LNCaP clone FGC (cell line): ENCODE results near the gene RPS19.

Source experiments
- DNase-seq: peaks from one replicate; pipeline ENCODE4 v3.0.0-alpha.2; 2011; ENCODE audit warnings: low read depth
- H3K4me3 ChIP-seq: 2 replicates; pipeline ENCODE4 v1.5.1; 2011; ENCODE audit warnings: mild to moderate bottlenecking, low read depth, low read length, control low read depth
- CTCF ChIP-seq: IDR thresholded peaks from 2 replicates; pipeline ENCODE4 v1.5.1; 2012; ENCODE audit warnings: mild to moderate bottlenecking; ENCODE audit not compliant: control insufficient read depth, insufficient read depth; ENCODE audit errors: extremely low read depth

RPS19 gene

GRCh38 chr19:41845051-41845590, 14.9 kb upstream of the RPS19 start:
- H3K4me3 ChIP-seq: no peak overlapping the region
- peak; percentile 21 for DNase-seq
- TF ChIP-seq CTCF: no peak

- H3K4me3 ChIP-seq: no peak overlapping the region
- TF ChIP-seq CTCF: no peak
- DNase-seq: no peak
These were observed 12.5 kb upstream of the RPS19 start for GRCh38 chr19:41847351-41848105.

DNA sequence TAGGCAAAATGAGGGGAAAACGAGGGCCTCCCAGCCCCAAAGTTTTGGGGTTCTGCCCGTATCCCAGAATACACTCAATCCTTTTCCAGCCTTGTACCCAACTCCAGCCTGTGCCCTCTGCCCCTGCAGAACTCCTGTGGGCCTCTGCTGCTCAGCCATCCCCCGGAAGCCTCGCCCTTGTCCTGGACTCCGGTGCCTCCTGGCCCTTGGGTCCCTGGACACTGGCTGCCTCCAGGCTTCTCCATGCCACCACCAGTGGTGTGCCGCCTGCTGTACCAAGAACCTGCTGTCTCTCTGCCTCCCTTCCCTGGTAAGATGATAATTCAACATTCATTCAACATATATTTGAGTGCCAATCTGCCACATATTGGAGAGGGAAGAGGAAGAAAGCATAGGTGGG, 11.4 kb upstream of the RPS19 start:
- DNase-seq: no peak
- H3K4me3 ChIP-seq: no peak overlapping the region
- TF ChIP-seq CTCF: no peak

- DNase-seq: no peak
- H3K4me3 ChIP-seq: no peak overlapping the region
- no peak for TF ChIP-seq CTCF
These were observed 11.0 kb upstream of the RPS19 start for GRCh38 chr19:41849067-41849466.

DNA sequence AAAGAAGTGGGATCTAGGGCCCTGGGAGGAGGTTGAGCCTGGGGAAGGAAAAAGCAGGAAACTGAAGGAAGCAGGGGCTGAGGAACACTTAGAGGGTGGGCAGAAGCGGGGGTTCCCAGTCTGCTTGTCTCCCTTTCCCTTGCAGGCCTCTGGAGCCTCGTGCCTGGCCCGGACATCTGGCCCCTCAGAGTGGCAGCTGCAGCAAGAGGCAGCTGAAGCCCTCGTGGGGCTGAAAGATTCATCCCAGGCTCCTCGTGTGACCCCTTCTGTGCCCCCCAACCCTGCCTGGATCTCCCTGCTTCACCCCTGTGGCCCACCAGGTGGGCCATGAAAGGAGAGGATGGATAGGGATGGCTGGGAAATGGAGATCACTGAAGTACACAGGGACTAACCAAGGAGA, 9.7 kb upstream of the RPS19 start:
- no peak for TF ChIP-seq CTCF
- DNase-seq: no peak

GRCh38 chr19:41851456-41851855, 8.6 kb upstream of the RPS19 start:
- DNase-seq: no peak
- no peak overlapping the region for H3K4me3 ChIP-seq
- no peak for TF ChIP-seq CTCF

More for the DNA sequence above, 9.7 kb upstream of the RPS19 start:
- H3K4me3 ChIP-seq: no peak overlapping the region

GRCh38 chr19:41853344-41853743, 6.7 kb upstream of the RPS19 start:
- no peak overlapping the region for H3K4me3 ChIP-seq
- no peak for DNase-seq
- no peak for TF ChIP-seq CTCF
